Esophagus squamous epithelium (tissue), 4 donors: ENCODE data around the gene SH3TC1.

Experiments used
- CTCF ChIP-seq, 6 experiments: fragments of 450-650 bp in 4 of 6; fragments of 200-600 bp in 2 of 6; sonication (generic) in 2 of 6; IDR thresholded peaks; one replicate each; pipeline ENCODE4 v1.5.1; 2016 to 2019; ENCODE audit warnings: antibody characterized with exemption in 6 of 6, mild to moderate bottlenecking in 4 of 6, moderate library complexity in 4 of 6
- POLR2A ChIP-seq, 4 donors: fragments of 450-650 bp; IDR thresholded peaks; one replicate each; pipeline ENCODE4 v1.6.1; 2017; ENCODE audit warnings: antibody characterized with exemption in 4 of 4, mild to moderate bottlenecking in 4 of 4, moderate library complexity in 3 of 4

GRCh38 chr4:8163026-8163425, 36.1 kb upstream of the SH3TC1 start:
- TF ChIP-seq POLR2A (IDR thresholded peaks at IDR 0.05) (no peak), CTCF (IDR thresholded peaks at IDR 0.05) (no peak)
